Body of pancreas (tissue), 4 donors: ENCODE measurements around the gene ATXN10. TPM values are rescaled to one million over a fixed set of nuclear protein-coding genes. Genes with fewer than 3 reads are reported as not detected.

ENCODE experiments used
- ATAC-seq: fragments of 150-250 bp; one replicate; pipeline ENCODE4 v1.9.1; 2016
- DNase-seq, 4 donors: peaks; one replicate each; pipeline ENCODE4 v3.0.0-alpha.2; 2019
- H3K27ac ChIP-seq, 4 donors: fragments of 200-600 bp; sonication (generic); 1 replicate in 3 of 4; 2 replicates in 1 of 4; pipeline versions ENCODE4 v1.5.1 to v1.6.1; 2016 to 2019; ENCODE audit warnings: mild to moderate bottlenecking in 1 of 4, mixed read lengths in 1 of 4, moderate library complexity in 1 of 4
- H3K27me3 ChIP-seq, 2 donors: fragments of 200-600 bp; sonication (generic); one replicate each; pipeline ENCODE4 v1.6.0; 2016; ENCODE audit warnings: mild to moderate bottlenecking in 1 of 2
- H3K36me3 ChIP-seq, 2 donors: fragments of 200-600 bp; sonication (generic); replicated peaks in 1 of 2; 2 replicates each; pipeline ENCODE4 v1.5.1; 2016; ENCODE audit warnings: low read depth in 2 of 2; ENCODE audit not compliant: insufficient read depth in 1 of 2
- H3K4me1 ChIP-seq: fragments of 200-600 bp; sonication (generic); one replicate; pipeline ENCODE4 v1.6.0; 2016
- H3K4me3 ChIP-seq, 2 donors: fragments of 200-600 bp; sonication (generic); 1 replicate in 1 of 2; 2 replicates in 1 of 2; pipeline ENCODE4 v1.5.1; 2016 to 2019
- H3K9me3 ChIP-seq, 3 donors: fragments of 200-600 bp; sonication (generic); 1 replicate in 2 of 3; 2 replicates in 1 of 3; pipeline ENCODE4 v1.5.1; 2016
- CTCF ChIP-seq, 7 experiments: fragments of 450-650 bp in 4 of 7; fragments of 200-600 bp in 3 of 7; sonication (generic) in 3 of 7; IDR thresholded peaks; one replicate each; pipeline ENCODE4 v1.5.1; 2016 to 2019; ENCODE audit warnings: antibody characterized with exemption in 7 of 7
- POLR2A ChIP-seq, 3 donors: fragments of 450-650 bp; IDR thresholded peaks; one replicate each; pipeline ENCODE4 v1.6.1; 2016; ENCODE audit warnings: antibody characterized with exemption in 3 of 3, mild to moderate bottlenecking in 2 of 3
- WGBS, 2 donors: methylation state at CpG; one replicate each; pipeline ENCODE4 v1.1.5; 2017; 5-methylcytosine and 5-hydroxymethylcytosine counted together
- intact Hi-C: fragments of 100-400 bp; cut with DNase I; formaldehyde crosslinking; loops from one replicate; pipeline ENCODE4 v1.15.1; 2023
- total RNA-seq, 2 donors: library from RNA; depleted of rRNA; stranded (reverse); fragments of >200 nt; gene quantifications; one replicate each; pipeline ENCODE4 v1.1.0, GENCODE V29; 2016

Gene ATXN10
- total RNA-seq, 2 donors from 2014 or later: 61.6 to 69.8 TPM

GRCh38 chr22:45693835-45694234, 22.2 kb downstream of the ATXN10 start:
- ATAC-seq (no peak), DNase-seq (no peak)
- no peaks in the 10 kb centered on the region for H3K27me3 ChIP-seq
- H3K27ac ChIP-seq: no peak overlapping the region
- peaks cover 22% of the 10 kb centered on the region for H3K4me1 ChIP-seq
- no peak overlapping the region for H3K4me3 ChIP-seq
- H3K36me3 ChIP-seq: peaks cover 0 to 9% of the 10 kb centered on the region in 2 donors
- H3K9me3 ChIP-seq: no peaks in the 10 kb centered on the region
- no peak for TF ChIP-seq POLR2A (IDR thresholded peaks at IDR 0.05)
- TF ChIP-seq CTCF (IDR thresholded peaks at IDR 0.05): no peak
- intact Hi-C loops: no loop called here
- 94 to 96% methylated on average over 4 of the region's 4 CpGs for WGBS, 2 donors

- Histone ChIP-seq H3K4me3 (no peak overlapping the region), H3K4me1 (peaks cover 7% of the 10 kb centered on the region), H3K36me3 (peaks cover 0 to 13% of the 10 kb centered on the region in 2 donors), H3K9me3 (no peaks in the 10 kb centered on the region), H3K27ac (no peak overlapping the region), H3K27me3 (no peaks in the 10 kb centered on the region)
- no peak for TF ChIP-seq CTCF (IDR thresholded peaks at IDR 0.05)
- no peak for TF ChIP-seq POLR2A (IDR thresholded peaks at IDR 0.05)
- no peak for ATAC-seq
- DNase-seq: no peak
- intact Hi-C loops: no loop called here
- 88 to 90% methylated on average over 6 of the region's 6 CpGs for WGBS, 2 donors
Measured at GRCh38 chr22:45696227-45696626, 24.6 kb downstream of the ATXN10 start.

GRCh38 chr22:45698094-45698493, 26.5 kb downstream of the ATXN10 start:
- no peak overlapping the region for H3K4me3 ChIP-seq
- no peaks in the 10 kb centered on the region for H3K4me1 ChIP-seq
- H3K27me3 ChIP-seq: no peaks in the 10 kb centered on the region
- DNase-seq: no peak
- H3K27ac ChIP-seq: no peak overlapping the region
- no peak for ATAC-seq
- TF ChIP-seq POLR2A (IDR thresholded peaks at IDR 0.05) (no peak), CTCF (IDR thresholded peaks at IDR 0.05) (no peak)
- H3K36me3 ChIP-seq: peaks cover 0 to 17% of the 10 kb centered on the region in 2 donors
- 89 to 91% methylated on average over 4 of the region's 4 CpGs for WGBS, 2 donors
- H3K9me3 ChIP-seq: no peaks in the 10 kb centered on the region
- intact Hi-C loops: no loop called here

- no peak for ATAC-seq
- 95 to 96% methylated on average over 3 of the region's 3 CpGs for WGBS, 2 donors
- H3K9me3 ChIP-seq: no peaks in the 10 kb centered on the region
- intact Hi-C loops: no loop called here
- TF ChIP-seq CTCF (IDR thresholded peaks at IDR 0.05): no peak
- TF ChIP-seq POLR2A (IDR thresholded peaks at IDR 0.05): no peak
- peaks cover 0 to 9% of the 10 kb centered on the region in 2 donors for H3K36me3 ChIP-seq
- no peak overlapping the region for H3K4me3 ChIP-seq
- no peak for DNase-seq
- H3K27me3 ChIP-seq: no peaks in the 10 kb centered on the region
- no peaks in the 10 kb centered on the region for H3K4me1 ChIP-seq
- H3K27ac ChIP-seq: no peak overlapping the region
Measured at GRCh38 chr22:45702981-45703380, 31.3 kb downstream of the ATXN10 start.

- DNase-seq (no peak), ATAC-seq (no peak)
- 81 to 100% methylated on average over 1 to 2 of the region's 2 CpGs for WGBS, 2 donors
- H3K9me3 ChIP-seq: no peaks in the 10 kb centered on the region
- H3K27ac ChIP-seq: no peak overlapping the region
- TF ChIP-seq CTCF (IDR thresholded peaks at IDR 0.05) (no peak), POLR2A (IDR thresholded peaks at IDR 0.05) (no peak)
- peaks cover 0 to 9% of the 10 kb centered on the region in 2 donors for H3K36me3 ChIP-seq
- intact Hi-C loops: no loop called here
- H3K27me3 ChIP-seq: no peaks in the 10 kb centered on the region
- H3K4me1 ChIP-seq: no peaks in the 10 kb centered on the region
- no peak overlapping the region for H3K4me3 ChIP-seq
Measured at GRCh38 chr22:45703758-45704157, 32.1 kb downstream of the ATXN10 start.
